Sigmoid colon (tissue), 7 donors: ENCODE results near the gene PRR30. TPM values are rescaled to one million over a fixed set of nuclear protein-coding genes. Genes with fewer than 3 reads are reported as not detected.

Source experiments
- DNase-seq: peaks from one replicate; pipeline ENCODE4 v3.0.0-alpha.2; 2019
- H3K27ac ChIP-seq, 4 donors: fragments of 200-600 bp; sonication (generic); one replicate each; pipeline ENCODE4 v1.5.1; 2016 to 2019; ENCODE audit warnings: mild to moderate bottlenecking in 1 of 4
- H3K27me3 ChIP-seq, 3 donors: fragments of 200-600 bp; sonication (generic); one replicate each; pipeline ENCODE4 v1.5.1; 2019; ENCODE audit warnings: mild to moderate bottlenecking in 1 of 3
- H3K36me3 ChIP-seq, 4 donors: fragments of 200-600 bp; sonication (generic); one replicate each; pipeline ENCODE4 v1.5.1; 2016 to 2019
- H3K4me1 ChIP-seq, 4 donors: fragments of 200-600 bp; sonication (generic); one replicate each; pipeline ENCODE4 v1.5.1; 2017 to 2019
- H3K4me3 ChIP-seq, 4 donors: fragments of 200-600 bp; sonication (generic); one replicate each; pipeline ENCODE4 v1.5.1; 2017 to 2019; ENCODE audit warnings: mild to moderate bottlenecking in 2 of 4, moderate library complexity in 1 of 4
- H3K9me3 ChIP-seq, 4 donors: fragments of 200-600 bp in 3 of 4; sonication (generic) in 3 of 4; one replicate each; pipeline versions ENCODE4 v1.5.1 to v1.6.1; 2013 to 2019
- EP300 ChIP-seq, 4 donors: sonication (generic); formaldehyde crosslinking; IDR thresholded peaks; one replicate each; pipeline ENCODE4 v1.6.1; 2017; ENCODE audit warnings: antibody characterized with exemption in 4 of 4
- POLR2A ChIP-seq, 2 donors: fragments of 450-650 bp; IDR thresholded peaks; one replicate each; pipeline ENCODE4 v1.6.1; 2016; ENCODE audit warnings: antibody characterized with exemption in 2 of 2, mild to moderate bottlenecking in 2 of 2, moderate library complexity in 2 of 2
- POLR2AphosphoS5 ChIP-seq, 4 donors: sonication (generic); formaldehyde crosslinking; IDR thresholded peaks; one replicate each; pipeline ENCODE4 v1.6.1; 2017; ENCODE audit warnings: antibody characterized with exemption in 4 of 4
- WGBS, 2 donors: extraction: QIAGEN DNeasy Blood & Tissue Kit; methylation state at CpG; one replicate each; pipeline ENCODE4 v1.1.7; 2013; 5-methylcytosine and 5-hydroxymethylcytosine counted together
- intact Hi-C: fragments of 100-400 bp; cut with DNase I; formaldehyde crosslinking; loops from one replicate; pipeline ENCODE4 v1.15.1; 2023
- polyA plus RNA-seq, 3 donors: library from polyadenylated mRNA; stranded (reverse); fragments of 200-250 nt; gene quantifications; one replicate each; pipeline ENCODE4 v1.2.3, GENCODE V29; 2013
- total RNA-seq, 4 donors: library from RNA; depleted of rRNA; stranded (reverse); fragments of >200 nt; gene quantifications; one replicate each; pipeline ENCODE4 v1.1.0, GENCODE V29; 2016
- TF ChIP-seq, protein P1 (sequence below), 4 experiments: fragments of 450-650 bp in 3 of 4; fragments of 200-600 bp in 1 of 4; IDR thresholded peaks; one replicate each; pipeline ENCODE4 v1.5.1; 2016 to 2019; ENCODE audit warnings: antibody characterized with exemption in 4 of 4, mild to moderate bottlenecking in 3 of 4, moderate library complexity in 2 of 4
- donor health status: healthy with polysubstance abuse.
- donor health status: Bipolar disorder and iron deficiency.
- donor health status: healthy.

The PRR30 gene
- total and polyA plus RNA-seq, 7 donors: not detected

DNA sequence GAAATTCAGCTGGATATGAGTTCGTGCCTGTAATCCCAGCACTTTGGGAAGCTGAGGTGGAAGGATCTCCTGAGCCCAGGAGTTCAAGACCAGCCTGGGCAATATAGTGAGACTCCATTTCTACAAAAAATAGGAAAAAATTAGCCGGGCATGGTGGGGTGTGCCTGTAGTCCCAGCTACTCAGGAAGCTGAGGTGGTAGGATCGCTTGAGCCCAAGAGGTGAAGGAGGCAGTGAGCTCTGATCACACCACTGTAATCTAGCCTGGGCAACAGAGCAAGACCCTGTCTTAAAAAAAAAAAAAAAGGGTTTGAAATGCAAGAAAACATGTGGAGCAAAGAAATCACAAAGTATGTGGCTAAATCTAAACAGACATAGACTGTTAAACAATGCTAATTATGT is 30.1 kb downstream of the PRR30 start:
- no peak overlapping the region for H3K4me3 ChIP-seq
- H3K36me3 ChIP-seq: no peaks in the 10 kb centered on the region
- TF ChIP-seq, protein P1, sequence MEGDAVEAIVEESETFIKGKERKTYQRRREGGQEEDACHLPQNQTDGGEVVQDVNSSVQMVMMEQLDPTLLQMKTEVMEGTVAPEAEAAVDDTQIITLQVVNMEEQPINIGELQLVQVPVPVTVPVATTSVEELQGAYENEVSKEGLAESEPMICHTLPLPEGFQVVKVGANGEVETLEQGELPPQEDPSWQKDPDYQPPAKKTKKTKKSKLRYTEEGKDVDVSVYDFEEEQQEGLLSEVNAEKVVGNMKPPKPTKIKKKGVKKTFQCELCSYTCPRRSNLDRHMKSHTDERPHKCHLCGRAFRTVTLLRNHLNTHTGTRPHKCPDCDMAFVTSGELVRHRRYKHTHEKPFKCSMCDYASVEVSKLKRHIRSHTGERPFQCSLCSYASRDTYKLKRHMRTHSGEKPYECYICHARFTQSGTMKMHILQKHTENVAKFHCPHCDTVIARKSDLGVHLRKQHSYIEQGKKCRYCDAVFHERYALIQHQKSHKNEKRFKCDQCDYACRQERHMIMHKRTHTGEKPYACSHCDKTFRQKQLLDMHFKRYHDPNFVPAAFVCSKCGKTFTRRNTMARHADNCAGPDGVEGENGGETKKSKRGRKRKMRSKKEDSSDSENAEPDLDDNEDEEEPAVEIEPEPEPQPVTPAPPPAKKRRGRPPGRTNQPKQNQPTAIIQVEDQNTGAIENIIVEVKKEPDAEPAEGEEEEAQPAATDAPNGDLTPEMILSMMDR (IDR thresholded peaks at IDR 0.05): no peak
- TF ChIP-seq POLR2A (IDR thresholded peaks at IDR 0.05): no peak
- TF ChIP-seq POLR2AphosphoS5 (IDR thresholded peaks at IDR 0.05): no peak
- TF ChIP-seq EP300 (IDR thresholded peaks at IDR 0.05): no peak
- 92 to 96% methylated on average over 3 of the region's 3 CpGs for WGBS, 2 donors
- no peaks in the 10 kb centered on the region for H3K9me3 ChIP-seq
- H3K27ac ChIP-seq: no peak overlapping the region
- intact Hi-C loops: no loop called here
- no peak for DNase-seq
- peaks cover 0 to 23% (median 0%) of the 10 kb centered on the region in 3 donors for H3K27me3 ChIP-seq
- H3K4me1 ChIP-seq: no peaks in the 10 kb centered on the region

DNA sequence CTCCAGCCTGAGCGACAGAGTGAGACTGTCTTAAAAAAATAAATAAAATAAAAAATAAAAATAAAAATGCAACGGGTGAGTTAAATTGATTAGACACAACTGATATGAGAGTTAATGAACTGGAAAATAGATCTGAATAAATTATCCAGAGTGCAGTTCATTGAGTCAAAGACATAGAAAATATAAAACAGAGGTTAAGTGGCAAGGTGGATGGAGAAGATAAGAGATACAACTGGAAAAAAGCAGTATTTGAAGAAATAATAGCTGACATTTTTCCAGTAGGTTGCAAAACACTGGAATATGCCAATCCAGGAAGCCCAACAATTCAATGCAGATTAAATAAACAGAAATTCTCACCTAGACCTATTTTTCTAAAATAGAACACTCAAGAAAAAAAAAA is 31.0 kb downstream of the PRR30 start:
- H3K4me3 ChIP-seq: no peak overlapping the region
- no peak for TF ChIP-seq POLR2AphosphoS5 (IDR thresholded peaks at IDR 0.05)
- TF ChIP-seq EP300 (IDR thresholded peaks at IDR 0.05): no peak
- no peak for DNase-seq
- no peaks in the 10 kb centered on the region for H3K4me1 ChIP-seq
- 83 to 94% methylated on average over 2 of the region's 2 CpGs for WGBS, 2 donors
- intact Hi-C loops: no loop called here
- no peaks in the 10 kb centered on the region for H3K36me3 ChIP-seq
- H3K9me3 ChIP-seq: no peaks in the 10 kb centered on the region
- no peak overlapping the region for H3K27ac ChIP-seq
- H3K27me3 ChIP-seq: peaks cover 0 to 30% (median 0%) of the 10 kb centered on the region in 3 donors

DNA sequence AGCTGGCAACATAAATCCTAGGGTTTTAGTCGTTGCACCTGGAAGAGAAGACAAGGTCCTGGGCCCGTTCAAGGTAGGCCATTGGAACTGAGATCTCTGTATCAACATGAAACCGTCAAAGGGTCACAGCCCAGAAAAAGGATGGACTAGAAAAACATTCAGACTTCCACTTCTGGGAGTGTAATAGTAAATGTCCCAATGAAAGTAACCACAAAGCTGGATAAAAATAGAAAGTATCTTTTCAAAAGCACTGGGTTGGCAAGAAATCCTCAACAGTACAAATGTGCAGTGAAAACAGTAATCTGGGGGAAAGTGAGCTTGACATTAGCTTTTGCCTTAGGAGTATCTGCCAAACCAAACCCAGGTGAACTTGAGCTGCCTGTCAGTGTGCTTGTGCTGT is 33.2 kb downstream of the PRR30 start:
- Histone ChIP-seq H3K4me1 (no peaks in the 10 kb centered on the region), H3K36me3 (no peaks in the 10 kb centered on the region), H3K4me3 (no peak overlapping the region), H3K27ac (no peak overlapping the region), H3K27me3 (peaks cover 0 to 30% (median 0%) of the 10 kb centered on the region in 3 donors), H3K9me3 (no peaks in the 10 kb centered on the region)
- no peak for DNase-seq
- 76 to 81% methylated on average over 3 of the region's 3 CpGs for WGBS, 2 donors
- intact Hi-C loops: no loop called here
- TF ChIP-seq, protein P1 (IDR thresholded peaks at IDR 0.05): no peak
- no peak for TF ChIP-seq POLR2AphosphoS5 (IDR thresholded peaks at IDR 0.05)
- no peak for TF ChIP-seq EP300 (IDR thresholded peaks at IDR 0.05)
- TF ChIP-seq POLR2A (IDR thresholded peaks at IDR 0.05): no peak

DNA sequence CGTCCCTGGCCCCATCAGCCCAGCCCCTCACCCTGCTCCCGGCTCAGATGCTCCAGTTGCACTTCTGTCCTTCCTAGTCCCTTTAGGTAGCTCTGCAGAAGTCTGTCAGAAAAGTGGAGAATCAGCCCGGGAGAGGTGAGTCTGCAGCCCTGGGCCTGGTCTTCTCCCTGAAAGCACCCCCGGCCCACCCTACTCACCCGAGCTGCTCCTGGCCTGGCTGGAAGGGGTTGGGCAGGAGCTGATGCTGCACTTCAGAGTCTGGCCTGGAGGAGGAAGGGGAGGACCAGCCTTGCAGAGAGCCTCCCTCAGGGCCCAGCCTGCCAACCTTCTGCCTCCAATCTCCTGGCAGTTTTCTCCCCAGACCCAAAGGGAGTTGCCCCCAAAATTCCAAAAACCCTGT is 36.9 kb downstream of the PRR30 start:
- Histone ChIP-seq H3K4me3 (no peak overlapping the region), H3K27ac (no peak overlapping the region), H3K4me1 (no peaks in the 10 kb centered on the region), H3K27me3 (peaks cover 0 to 27% (median 0%) of the 10 kb centered on the region in 3 donors), H3K9me3 (no peaks in the 10 kb centered on the region), H3K36me3 (no peaks in the 10 kb centered on the region)
- no peak for DNase-seq
- TF ChIP-seq EP300 (IDR thresholded peaks at IDR 0.05) (no peak), POLR2A (IDR thresholded peaks at IDR 0.05) (no peak), POLR2AphosphoS5 (IDR thresholded peaks at IDR 0.05) (no peak)
- TF ChIP-seq, protein P1 (IDR thresholded peaks at IDR 0.05): no peak
- intact Hi-C loops: no loop called here
- 84 to 92% methylated on average over 5 of the region's 5 CpGs for WGBS, 2 donors

DNA sequence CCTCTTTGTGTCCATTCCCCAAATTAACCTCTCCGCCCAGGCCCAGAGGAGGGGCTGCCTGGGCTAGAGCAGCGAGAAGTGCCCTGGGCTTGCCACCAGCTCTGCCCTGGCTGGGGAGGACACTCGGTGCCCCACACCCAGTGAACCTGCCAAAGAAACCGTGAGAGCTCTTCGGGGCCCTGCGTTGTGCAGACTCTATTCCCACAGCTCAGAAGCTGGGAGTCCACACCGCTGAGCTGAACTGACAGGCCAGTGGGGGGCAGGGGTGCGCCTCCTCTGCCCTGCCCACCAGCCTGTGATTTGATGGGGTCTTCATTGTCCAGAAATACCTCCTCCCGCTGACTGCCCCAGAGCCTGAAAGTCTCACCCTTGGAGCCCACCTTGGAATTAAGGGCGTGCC is 39.2 kb downstream of the PRR30 start:
- H3K4me3 ChIP-seq: no peak overlapping the region
- H3K27me3 ChIP-seq: peaks cover 0 to 17% (median 0%) of the 10 kb centered on the region in 3 donors
- TF ChIP-seq EP300 (IDR thresholded peaks at IDR 0.05) (no peak), POLR2AphosphoS5 (IDR thresholded peaks at IDR 0.05) (no peak), POLR2A (IDR thresholded peaks at IDR 0.05) (no peak)
- TF ChIP-seq, protein P1 (IDR thresholded peaks at IDR 0.05): no peak
- intact Hi-C loops: no loop called here
- 90 to 92% methylated on average over 10 of the region's 10 CpGs for WGBS, 2 donors
- no peak for DNase-seq
- H3K4me1 ChIP-seq: peaks cover 0 to 12% (median 6%) of the 10 kb centered on the region in 4 donors
- no peaks in the 10 kb centered on the region for H3K36me3 ChIP-seq
- H3K9me3 ChIP-seq: no peaks in the 10 kb centered on the region
- no peak overlapping the region for H3K27ac ChIP-seq
